GM23248 (cell line): ENCODE results near the gene OAS1.

ENCODE experiments used
- EZH2 ChIP-seq: fragments of 200-600 bp; sonication (generic); IDR thresholded peaks from 2 replicates; pipeline ENCODE4 v1.6.1; 2018; ENCODE audit warnings: antibody characterized with exemption, mild to moderate bottlenecking; ENCODE audit not compliant: insufficient read depth, poor library complexity, severe bottlenecking
- EZH2phosphoT487 ChIP-seq: fragments of 200-600 bp; sonication (generic); IDR thresholded peaks from 2 replicates; pipeline ENCODE4 v1.6.1; 2018; ENCODE audit warnings: antibody characterized with exemption, moderate library complexity, mild to moderate bottlenecking, low read depth; ENCODE audit not compliant: insufficient read depth

DNA sequence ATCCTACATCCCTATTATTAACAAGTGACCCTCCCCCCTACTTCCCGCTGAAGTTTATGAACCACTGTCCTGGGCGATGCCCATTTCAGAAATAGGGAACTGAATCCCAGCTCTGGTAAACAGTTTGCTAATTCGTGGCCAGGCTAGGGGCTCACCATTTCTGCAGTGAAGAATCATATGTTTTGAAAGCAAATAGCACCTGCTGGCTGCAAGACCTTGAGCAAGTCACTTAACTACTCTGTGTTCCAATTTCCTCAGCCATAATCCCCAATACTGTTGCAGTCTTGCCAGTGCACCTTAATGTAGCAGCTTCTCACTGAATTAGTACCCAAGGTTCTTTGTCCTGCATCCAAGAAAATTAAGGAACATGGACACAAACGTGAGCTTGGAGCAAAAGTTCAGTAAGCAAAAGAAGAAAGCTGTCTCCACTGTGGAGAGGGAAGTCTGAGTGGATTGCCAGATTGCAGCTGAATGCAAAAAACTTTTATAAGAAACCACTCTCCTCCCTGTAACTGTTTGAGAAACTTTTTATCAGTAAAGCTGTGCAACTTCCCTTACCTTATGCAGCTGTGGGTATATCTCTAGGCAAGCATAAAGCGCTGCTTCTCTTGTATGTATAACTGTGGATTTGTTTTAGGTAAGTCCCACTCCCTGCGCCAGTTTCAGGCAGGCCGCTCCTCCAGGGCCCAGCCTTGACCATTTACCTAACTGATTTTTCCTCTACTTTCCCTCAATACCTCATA is 824 bp downstream of the OAS1 start:
- TF ChIP-seq EZH2phosphoT487 (no peak), EZH2 (no peak)
